OCI-LY1 (cell line): ENCODE data around the gene ACY1.

Experiments used
- H2AFZ ChIP-seq: fragments of 200-600 bp; sonication (generic), shearing (Covaris generic); 2 replicates; pipeline ENCODE4 v1.6.0; 2014; ENCODE audit warnings: antibody characterized with exemption, mild to moderate bottlenecking, low read length
- H3F3A ChIP-seq: fragments of 200-600 bp; sonication (generic), shearing (Covaris generic); 2 replicates; pipeline ENCODE4 v1.6.0; 2014; ENCODE audit warnings: mild to moderate bottlenecking, antibody characterized with exemption, low read length, moderate library complexity; ENCODE audit not compliant: insufficient read depth
- H3K27ac ChIP-seq: fragments of 200-600 bp; sonication (generic); 2 replicates; pipeline ENCODE4 v1.5.1; 2014; ENCODE audit warnings: low read length, mixed run types, mild to moderate bottlenecking, low read depth; ENCODE audit not compliant: poor library complexity, severe bottlenecking
- H3K27me3 ChIP-seq: fragments of 200-600 bp; sonication (generic); 2 replicates; pipeline ENCODE4 v1.6.0; 2014; ENCODE audit warnings: antibody characterized with exemption, mild to moderate bottlenecking, low read length, moderate library complexity; ENCODE audit not compliant: insufficient read depth
- H3K36me3 ChIP-seq: fragments of 200-600 bp; sonication (generic); 2 replicates; pipeline ENCODE4 v1.6.1; 2014; ENCODE audit warnings: mild to moderate bottlenecking, antibody characterized with exemption, low read length, moderate library complexity, mixed read lengths; ENCODE audit not compliant: insufficient read depth
- H3K4me1 ChIP-seq: fragments of 200-600 bp; sonication (generic); 2 replicates; pipeline ENCODE4 v1.5.1; 2014; ENCODE audit warnings: mild to moderate bottlenecking, low read length, moderate library complexity; ENCODE audit not compliant: insufficient read depth, severe bottlenecking
- H3K4me2 ChIP-seq: fragments of 200-600 bp; sonication (generic), shearing (Covaris generic); 2 replicates; pipeline ENCODE4 v1.6.1; 2014; ENCODE audit warnings: low read length
- H3K4me3 ChIP-seq: fragments of 200-600 bp; sonication (generic); 2 replicates; pipeline ENCODE4 v1.5.1; 2014; ENCODE audit warnings: low read length, low read depth, mild to moderate bottlenecking, mixed read lengths; ENCODE audit not compliant: poor library complexity, severe bottlenecking
- H3K79me2 ChIP-seq: fragments of 200-600 bp; shearing (Covaris generic); 2 replicates; pipeline ENCODE4 v1.6.1; 2016; ENCODE audit warnings: mixed run types, low read length, mixed read lengths; ENCODE audit not compliant: insufficient read depth
- H3K9ac ChIP-seq: fragments of 200-600 bp; sonication (generic), shearing (Covaris generic); 2 replicates; pipeline ENCODE4 v1.6.1; 2014; ENCODE audit warnings: mild to moderate bottlenecking, low read length, mixed read lengths
- H3K9me2 ChIP-seq: fragments of 200-600 bp; sonication (generic), shearing (Covaris generic); 2 replicates; pipeline ENCODE4 v1.6.1; 2014; ENCODE audit warnings: low read depth, mild to moderate bottlenecking, low read length, mixed read lengths
- H3K9me3 ChIP-seq: fragments of 200-600 bp; shearing (Covaris generic); 2 replicates; pipeline ENCODE4 v1.6.1; 2014; ENCODE audit warnings: low read length, mixed read lengths
- H4K20me1 ChIP-seq: fragments of 200-600 bp; sonication (generic), shearing (Covaris generic); 2 replicates; pipeline ENCODE4 v1.6.0; 2016; ENCODE audit warnings: mild to moderate bottlenecking, low read length; ENCODE audit not compliant: insufficient read depth
- CTCF ChIP-seq: fragments of 200-600 bp; sonication (generic), shearing (Covaris generic); IDR thresholded peaks from 2 replicates; pipeline ENCODE4 v1.5.1; 2017; ENCODE audit warnings: mild to moderate bottlenecking, antibody characterized with exemption, low read length, moderate library complexity, mixed read lengths
- EZH2 ChIP-seq: fragments of 200-600 bp; sonication (generic), shearing (Covaris generic); IDR thresholded peaks from 2 replicates; pipeline ENCODE4 v1.8.0; 2017; ENCODE audit warnings: borderline replicate concordance, mixed run types, mild to moderate bottlenecking, antibody characterized with exemption, low read length, moderate library complexity, mixed read lengths

Gene ACY1

DNA sequence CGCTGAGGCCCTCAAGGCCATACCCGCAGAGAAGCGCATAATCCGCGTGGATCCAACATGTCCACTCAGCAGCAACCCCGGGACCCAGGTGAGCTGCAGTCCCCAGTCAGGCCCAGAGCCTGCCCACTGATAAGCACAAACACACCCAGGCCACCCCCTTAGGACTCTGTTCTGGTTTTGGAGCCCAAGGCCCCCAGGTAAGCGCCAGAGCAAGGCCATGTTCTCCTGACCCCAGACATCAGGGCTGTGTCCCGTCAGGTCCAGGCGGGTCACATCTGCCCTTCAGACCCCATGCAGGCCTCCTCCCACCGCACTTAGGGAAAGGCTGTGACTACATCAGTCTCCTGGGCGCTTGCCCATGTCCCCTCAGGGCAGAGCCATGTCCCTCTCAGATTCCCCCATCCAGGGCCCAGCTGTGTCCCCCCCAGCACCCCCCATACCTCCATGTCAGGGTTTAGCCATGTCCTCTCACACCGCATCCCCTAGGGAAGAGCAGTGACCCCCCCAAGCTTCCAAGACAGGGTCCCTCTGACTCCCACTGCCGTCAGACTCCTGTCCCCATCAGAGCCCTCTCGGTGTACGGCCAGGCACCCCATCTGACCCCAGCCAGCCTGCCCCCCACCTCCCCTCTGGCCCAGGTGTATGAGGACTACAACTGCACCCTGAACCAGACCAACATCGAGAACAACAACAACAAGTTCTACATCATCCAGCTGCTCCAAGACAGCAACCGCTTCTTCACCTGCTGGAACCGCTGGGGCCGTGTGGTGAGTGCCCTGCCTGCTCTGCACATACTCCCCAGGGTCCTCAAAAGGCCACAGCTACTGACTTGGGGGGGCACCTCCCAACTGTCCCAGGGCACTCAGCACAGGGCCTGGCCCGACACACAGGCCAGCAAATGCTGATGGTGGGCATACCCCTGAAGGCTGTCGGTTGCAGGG, 39.6 kb upstream of the ACY1 start:
- Histone ChIP-seq H3K4me1 (peaks cover 29% of the 10 kb centered on the region), H3F3A (no peaks in the 10 kb centered on the region), H2AFZ (no peak overlapping the region), H3K4me3 (no peak overlapping the region), H3K27me3 (no peaks in the 10 kb centered on the region), H3K9me3 (no peaks in the 10 kb centered on the region), H3K9me2 (no peaks in the 10 kb centered on the region), H3K36me3 (peaks cover 5% of the 10 kb centered on the region; the same call in 1 of the 2 replicates), H3K4me2 (no peak overlapping the region), H3K9ac (no peak overlapping the region), H3K27ac (no peak overlapping the region), H3K79me2 (peaks cover 7% of the 10 kb centered on the region; the same call in 1 of the 2 replicates), H4K20me1 (no peaks in the 10 kb centered on the region)
- TF ChIP-seq CTCF (no peak), EZH2 (no peak)

GRCh38 chr3:51944451-51945021, 38.8 kb upstream of the ACY1 start:
- no peaks in the 10 kb centered on the region for H3F3A ChIP-seq
- no peak overlapping the region for H3K4me2 ChIP-seq
- H3K27me3 ChIP-seq, result no peaks in the 10 kb centered on the region
- H3K79me2 ChIP-seq, result peaks cover 7% of the 10 kb centered on the region; the same call in 1 of the 2 replicates
- H3K4me3 ChIP-seq, result no peak overlapping the region
- H3K27ac ChIP-seq, result no peak overlapping the region
- peaks cover 27% of the 10 kb centered on the region for H3K4me1 ChIP-seq
- no peaks in the 10 kb centered on the region for H3K9me2 ChIP-seq
- no peaks in the 10 kb centered on the region for H4K20me1 ChIP-seq
- H3K9me3 ChIP-seq, result no peaks in the 10 kb centered on the region
- no peaks in the 10 kb centered on the region for H3K36me3 ChIP-seq
- TF ChIP-seq CTCF (no peak), EZH2 (no peak)
- no peak overlapping the region for H2AFZ ChIP-seq
- H3K9ac ChIP-seq, result no peak overlapping the region

GRCh38 chr3:51945031-51945840, 38.1 kb upstream of the ACY1 start:
- Histone ChIP-seq H3K9ac (no peak overlapping the region), H2AFZ (no peak overlapping the region), H3K36me3 (no peaks in the 10 kb centered on the region), H4K20me1 (no peaks in the 10 kb centered on the region), H3F3A (no peaks in the 10 kb centered on the region), H3K4me1 (peaks cover 20% of the 10 kb centered on the region), H3K4me3 (no peak overlapping the region), H3K4me2 (no peak overlapping the region), H3K9me2 (no peaks in the 10 kb centered on the region), H3K27me3 (no peaks in the 10 kb centered on the region), H3K27ac (no peak overlapping the region), H3K79me2 (peaks cover 7% of the 10 kb centered on the region; the same call in 1 of the 2 replicates), H3K9me3 (no peaks in the 10 kb centered on the region)
- TF ChIP-seq CTCF, result no peak
- no peak for TF ChIP-seq EZH2
